H9 (cell line): ENCODE data around the gene DYNC1I2. TPM values are rescaled to one million over a fixed set of nuclear protein-coding genes. Genes with fewer than 3 reads are reported as not detected.

Source experiments
- DNase-seq: peaks from one replicate; pipeline ENCODE4 v3.0.0-alpha.2; 2017
- H2AFZ ChIP-seq: one replicate; pipeline ENCODE4 v1.6.1; 2013; ENCODE audit warnings: mild to moderate bottlenecking, low read length, control low read depth, moderate library complexity
- H2AK5ac ChIP-seq: 2 replicates; pipeline ENCODE4 v1.6.1; 2013; ENCODE audit warnings: low read length, control low read depth, mixed read lengths; ENCODE audit not compliant: insufficient read length
- H2BK120ac ChIP-seq: one replicate; pipeline ENCODE4 v1.6.1; 2013; ENCODE audit warnings: low read depth, mild to moderate bottlenecking, low read length, control low read depth, inconsistent platforms; ENCODE audit not compliant: poor library complexity, severe bottlenecking
- H2BK12ac ChIP-seq: 2 replicates; pipeline ENCODE4 v1.6.1; 2013; ENCODE audit warnings: low read length, control low read depth, mixed read lengths, low read depth; ENCODE audit not compliant: insufficient read length
- H2BK15ac ChIP-seq: 2 replicates; pipeline ENCODE4 v1.6.1; 2013; ENCODE audit warnings: low read depth, low read length, control low read depth
- H2BK20ac ChIP-seq: one replicate; pipeline ENCODE4 v1.6.1; 2013; ENCODE audit warnings: low read depth, mild to moderate bottlenecking, low read length, control low read depth, inconsistent platforms; ENCODE audit not compliant: poor library complexity, severe bottlenecking
- H2BK5ac ChIP-seq: 2 replicates; pipeline ENCODE4 v1.6.1; 2013; ENCODE audit warnings: low read length, control low read depth, mixed read lengths; ENCODE audit not compliant: insufficient read length
- H3K14ac ChIP-seq: 2 replicates; pipeline ENCODE4 v1.6.1; 2013; ENCODE audit warnings: low read length, control low read depth; ENCODE audit not compliant: insufficient read depth
- H3K18ac ChIP-seq: 2 replicates; pipeline ENCODE4 v1.6.1; 2013; ENCODE audit warnings: low read depth, mild to moderate bottlenecking, mixed read lengths, low read length, control low read depth; ENCODE audit not compliant: insufficient read length
- H3K23ac ChIP-seq: 2 replicates; pipeline ENCODE4 v1.6.1; 2013; ENCODE audit warnings: low read length, control low read depth, mixed read lengths, low read depth; ENCODE audit not compliant: insufficient read length
- H3K23me2 ChIP-seq: 2 replicates; pipeline ENCODE4 v1.6.1; 2013; ENCODE audit warnings: low read depth, mild to moderate bottlenecking, mixed read lengths, low read length, control low read depth; ENCODE audit not compliant: insufficient read length, poor library complexity, severe bottlenecking
- H3K27ac ChIP-seq: 2 replicates; pipeline ENCODE4 v1.5.1; 2013; ENCODE audit warnings: low read length, control low read depth, mixed read lengths, low read depth; ENCODE audit not compliant: insufficient read length
- H3K27me3 ChIP-seq: 2 replicates; pipeline ENCODE4 v1.6.1; 2013; ENCODE audit warnings: low read length, control low read depth, inconsistent platforms; ENCODE audit not compliant: insufficient read depth
- H3K4ac ChIP-seq: 2 replicates; pipeline ENCODE4 v1.6.1; 2013; ENCODE audit warnings: low read depth, mild to moderate bottlenecking, control low read depth, inconsistent platforms, low read length, moderate library complexity
- H3K4me1 ChIP-seq: 2 replicates; pipeline ENCODE4 v1.6.1; 2013; ENCODE audit warnings: low read length, control low read depth, inconsistent platforms; ENCODE audit not compliant: insufficient read depth
- H3K4me2 ChIP-seq: 2 replicates; pipeline ENCODE4 v1.6.1; 2013; ENCODE audit warnings: low read length, control low read depth, mixed read lengths; ENCODE audit not compliant: insufficient read length, insufficient read depth
- H3K56ac ChIP-seq: 2 replicates; pipeline ENCODE4 v1.6.1; 2013; ENCODE audit warnings: low read depth, mild to moderate bottlenecking, mixed read lengths, low read length, control low read depth; ENCODE audit not compliant: insufficient read length
- H3K79me1 ChIP-seq: 2 replicates; pipeline ENCODE4 v1.6.1; 2013; ENCODE audit warnings: low read depth, mild to moderate bottlenecking, moderate library complexity, low read length, control low read depth, inconsistent platforms; ENCODE audit not compliant: insufficient read depth, poor library complexity, severe bottlenecking
- H3K79me2 ChIP-seq: 2 replicates; pipeline ENCODE4 v1.6.1; 2013; ENCODE audit warnings: low read length, control low read depth, inconsistent platforms; ENCODE audit not compliant: insufficient read depth
- H3K9ac ChIP-seq: 2 replicates; pipeline ENCODE4 v1.6.1; 2013; ENCODE audit warnings: low read length, control low read depth, mixed read lengths; ENCODE audit not compliant: insufficient read length; ENCODE audit errors: extremely low read depth
- H3K9me3 ChIP-seq: one replicate; pipeline ENCODE4 v1.6.1; 2013; ENCODE audit warnings: low read depth, low read length, inconsistent platforms; ENCODE audit not compliant: control insufficient read depth
- H3T11ph ChIP-seq: one replicate; pipeline ENCODE4 v1.6.1; 2013; ENCODE audit warnings: mild to moderate bottlenecking, low read length, control low read depth, inconsistent platforms
- H4K20me1 ChIP-seq: one replicate; pipeline ENCODE4 v1.6.1; 2013; ENCODE audit not compliant: control insufficient read depth, insufficient read length, insufficient read depth
- H4K5ac ChIP-seq: 2 replicates; pipeline ENCODE4 v1.6.1; 2013; ENCODE audit warnings: low read depth, mild to moderate bottlenecking, mixed read lengths, low read length, control low read depth; ENCODE audit not compliant: insufficient read length
- H4K8ac ChIP-seq: replicated peaks from 2 replicates; pipeline ENCODE4 v1.6.1; 2013; ENCODE audit warnings: low read length, control low read depth, mixed read lengths, low read depth; ENCODE audit not compliant: insufficient read length
- H4K91ac ChIP-seq: 2 replicates; pipeline ENCODE4 v1.6.1; 2013; ENCODE audit warnings: low read depth, mild to moderate bottlenecking, moderate library complexity, mixed read lengths, low read length, control low read depth; ENCODE audit not compliant: insufficient read length
- H3K27ac Mint-ChIP-seq, 3 experiments: 2 replicates in 2 of 3; 3 replicates in 1 of 3; pipeline ENCODE4 v1.8.0; 2020 to 2021; ENCODE audit warnings: mixed read lengths in 3 of 3, mild to moderate bottlenecking in 1 of 3, moderate library complexity in 1 of 3
- H3K27me3 Mint-ChIP-seq: 2 replicates; pipeline ENCODE4 v1.8.0; 2021; ENCODE audit warnings: low read depth, mild to moderate bottlenecking, moderate library complexity, mixed read lengths
- H3K36me3 Mint-ChIP-seq, 3 experiments: 2 replicates in 2 of 3; 3 replicates in 1 of 3; pipeline ENCODE4 v1.8.0; 2020 to 2021; ENCODE audit warnings: low read depth in 3 of 3, mixed read lengths in 3 of 3; ENCODE audit not compliant: insufficient read depth in 1 of 3
- H3K4me1 Mint-ChIP-seq, 2 experiments: 2 replicates each; pipeline ENCODE4 v1.8.0; 2020; ENCODE audit warnings: mixed read lengths in 2 of 2
- H3K4me3 Mint-ChIP-seq, 2 experiments: 2 replicates in 1 of 2; 3 replicates in 1 of 2; pipeline ENCODE4 v1.8.0; 2020 to 2021; ENCODE audit warnings: mild to moderate bottlenecking in 2 of 2, mixed read lengths in 2 of 2, moderate library complexity in 1 of 2
- H3K9me3 Mint-ChIP-seq, 2 experiments: 2 replicates in 1 of 2; 3 replicates in 1 of 2; pipeline ENCODE4 v1.8.0; 2020; ENCODE audit warnings: mild to moderate bottlenecking in 2 of 2, mixed read lengths in 2 of 2, moderate library complexity in 1 of 2
- CTCF ChIP-seq: fragments of 200-600 bp; sonication (generic); conservative IDR thresholded peaks from 3 replicates; pipeline ENCODE4 v1.8.0; 2021; ENCODE audit warnings: antibody characterized with exemption, mild to moderate bottlenecking
- WGBS: extraction: QIAGEN DNeasy Blood & Tissue Kit; methylation state at CpG from one replicate; pipeline ENCODE4 v1.1.7; 2013; ENCODE audit warnings: missing lambda C conversion rate, low lambda C conversion rate, mixed read lengths; ENCODE audit not compliant: insufficient read length; ENCODE audit errors: extremely low coverage; 5-methylcytosine and 5-hydroxymethylcytosine counted together
- total RNA-seq: library from RNA; stranded (reverse); gene quantifications from 2 replicates; pipeline ENCODE4 v1.2.1, GENCODE V29; 2021

Gene DYNC1I2
- total RNA-seq, 1 experiment from 2014 or later, result 73.4 TPM

- H3K4me3 Mint-ChIP-seq, result no peak overlapping the region
- no peak overlapping the region for H3K4ac ChIP-seq
- no peak overlapping the region for H3K23ac ChIP-seq
- peaks cover 57 to 72% of the 10 kb centered on the region in 2 experiments for H3K4me1 Mint-ChIP-seq
- H4K20me1 ChIP-seq, result no peaks in the 10 kb centered on the region
- H3K79me2 ChIP-seq, result no peaks in the 10 kb centered on the region
- no peak overlapping the region for H3K18ac ChIP-seq
- H3K9me3 Mint-ChIP-seq, result no peaks in the 10 kb centered on the region
- H2BK5ac ChIP-seq, result no peak overlapping the region
- H4K5ac ChIP-seq, result no peak overlapping the region
- WGBS, result no CpG with 5 or more reads among the region's 6 CpGs
- no peaks in the 10 kb centered on the region for H3K27me3 ChIP-seq
- H3K27ac ChIP-seq, result no peak overlapping the region
- peaks cover 0 to 8% (median 0%) of the 10 kb centered on the region in 3 experiments; a peak in 3 of 7 replicates for H3K36me3 Mint-ChIP-seq
- H3K4me2 ChIP-seq, result no peak overlapping the region
- no peak overlapping the region for H3T11ph ChIP-seq
- H3K9ac ChIP-seq, result no peak overlapping the region
- H2BK15ac ChIP-seq, result no peak overlapping the region
- H3K27me3 Mint-ChIP-seq, result no peaks in the 10 kb centered on the region
- H3K9me3 ChIP-seq, result no peaks in the 10 kb centered on the region
- no peak overlapping the region for H2BK20ac ChIP-seq
- no peak overlapping the region for H4K8ac ChIP-seq
- H3K56ac ChIP-seq, result no peak overlapping the region
- H2BK120ac ChIP-seq, result no peak overlapping the region
- no peak overlapping the region for H2BK12ac ChIP-seq
- no peak overlapping the region for H3K14ac ChIP-seq
- TF ChIP-seq CTCF, result no peak
- peak overlapping the region in 2 of 3 experiments; percentile 5 to 6; a peak in 3 of 7 replicates for H3K27ac Mint-ChIP-seq
- no peak overlapping the region for H2AK5ac ChIP-seq
- peaks cover 4% of the 10 kb centered on the region; the same call in 1 of the 2 replicates for H3K4me1 ChIP-seq
- DNase-seq, result no peak
- H2AFZ ChIP-seq, result no peak overlapping the region
- no peaks in the 10 kb centered on the region for H3K79me1 ChIP-seq
- H3K23me2 ChIP-seq, result no peaks in the 10 kb centered on the region
- H4K91ac ChIP-seq, result no peak overlapping the region
Observed at GRCh38 chr2:171793691-171794678, 106.7 kb downstream of the DYNC1I2 start.
